HEK293 (cell line): ENCODE results near the gene PCNA.
A peak's percentile ranks its signal among the peaks of the same experiment; 100 is the strongest.

Source experiments
- CTCF ChIA-PET: fragments of 350-600 bp; formaldehyde crosslinking; extraction: SDS; loops from one replicate; lab custom pipeline; 2021; ENCODE audit warnings: antibody characterized with exemption; lab: Yijun Ruan, JAX
- POLR2A ChIA-PET: fragments of 300-600 bp; formaldehyde crosslinking; extraction: SDS; loops from one replicate; lab custom pipeline; 2020; ENCODE audit warnings: antibody characterized with exemption, inconsistent platforms; lab: Yijun Ruan, JAX
- H3K27ac ChIP-seq: fragments of 200-500 bp; sonication (Bioruptor generic); 2 replicates; pipeline ENCODE4 v1.5.1; 2014; ENCODE audit warnings: low read depth, low read length, control low read depth, inconsistent platforms; ENCODE audit errors: extremely low read depth
- H3K36me3 ChIP-seq, 2 experiments: fragments of 200-500 bp in 1 of 2; sonication (Bioruptor generic) in 1 of 2; 1 replicate in 1 of 2; 2 replicates in 1 of 2; pipeline ENCODE4 v1.5.1; 2014 to 2017; ENCODE audit warnings: inconsistent platforms in 2 of 2, low read length in 2 of 2; ENCODE audit not compliant: control insufficient read depth in 2 of 2, insufficient read depth in 1 of 2
- H3K4me1 ChIP-seq: fragments of 200-500 bp; sonication (Bioruptor generic); 2 replicates; pipeline ENCODE4 v1.5.1; 2014; ENCODE audit warnings: mild to moderate bottlenecking, low read length, inconsistent platforms; ENCODE audit not compliant: control insufficient read depth, insufficient read depth
- H3K4me3 ChIP-seq: 2 replicates; pipeline ENCODE4 v1.5.1; 2011; ENCODE audit warnings: low read depth, mild to moderate bottlenecking, control low read depth, low read length, moderate library complexity
- H3K9me3 ChIP-seq: fragments of 200-500 bp; sonication (Bioruptor generic); 2 replicates; pipeline ENCODE4 v1.5.1; 2014; ENCODE audit warnings: low read depth, low read length, inconsistent platforms; ENCODE audit not compliant: control insufficient read depth, insufficient read depth
- ATF2 ChIP-seq: fragments of 450-650 bp; formaldehyde crosslinking; IDR thresholded peaks from 2 replicates; pipeline ENCODE4 v1.5.1; 2016; ENCODE audit warnings: missing biosample characterization, missing genetic modification characterization, low read depth
- BCL11A ChIP-seq: fragments of 450-650 bp; formaldehyde crosslinking; IDR thresholded peaks from 2 replicates; pipeline ENCODE4 v1.5.1; 2016; ENCODE audit warnings: low read depth, missing biosample characterization, missing genetic modification characterization
- CTCF ChIP-seq: fragments of 450-650 bp; formaldehyde crosslinking; IDR thresholded peaks from 2 replicates; pipeline ENCODE4 v1.5.1; 2016; ENCODE audit warnings: missing biosample characterization, missing genetic modification characterization
- GFI1B ChIP-seq: fragments of 450-650 bp; formaldehyde crosslinking; IDR thresholded peaks from 2 replicates; pipeline ENCODE4 v1.5.1; 2016; ENCODE audit warnings: missing biosample characterization, missing genetic modification characterization
- GLI4 ChIP-seq: fragments of 450-650 bp; formaldehyde crosslinking; IDR thresholded peaks from 2 replicates; pipeline ENCODE4 v1.5.1; 2016; ENCODE audit warnings: missing biosample characterization, missing genetic modification characterization
- HOXA7 ChIP-seq: sonication (generic); formaldehyde crosslinking; IDR thresholded peaks from 2 replicates; pipeline ENCODE4 v1.8.1; 2022; ENCODE audit warnings: missing genetic modification reagents, borderline replicate concordance
- KLF10 ChIP-seq: fragments of 450-650 bp; IDR thresholded peaks from 2 replicates; pipeline ENCODE4 v1.5.1; 2018; ENCODE audit warnings: missing biosample characterization, mild to moderate bottlenecking, missing genetic modification characterization
- KLF8 ChIP-seq: fragments of 450-650 bp; formaldehyde crosslinking; IDR thresholded peaks from 2 replicates; pipeline ENCODE4 v1.5.1; 2016; ENCODE audit warnings: missing biosample characterization, missing genetic modification characterization
- MZF1 ChIP-seq: fragments of 450-650 bp; formaldehyde crosslinking; IDR thresholded peaks from 2 replicates; pipeline ENCODE4 v1.5.1; 2017; ENCODE audit warnings: missing biosample characterization, missing genetic modification characterization, borderline replicate concordance
- REPIN1 ChIP-seq: fragments of 450-650 bp; formaldehyde crosslinking; IDR thresholded peaks from 2 replicates; pipeline ENCODE4 v1.5.1; 2017; ENCODE audit warnings: missing biosample characterization, missing genetic modification characterization, low read depth
- SP2 ChIP-seq: fragments of 450-650 bp; formaldehyde crosslinking; IDR thresholded peaks from 2 replicates; pipeline ENCODE4 v1.5.1; 2016; ENCODE audit warnings: missing biosample characterization, missing genetic modification characterization
- ZFP3 ChIP-seq: fragments of 450-650 bp; formaldehyde crosslinking; IDR thresholded peaks from 2 replicates; pipeline ENCODE4 v1.5.1; 2016; ENCODE audit warnings: low read depth, missing biosample characterization, missing genetic modification characterization
- ZNF175 ChIP-seq: fragments of 450-650 bp; formaldehyde crosslinking; IDR thresholded peaks from 2 replicates; pipeline ENCODE4 v1.5.1; 2016; ENCODE audit warnings: missing biosample characterization, missing genetic modification characterization
- ZNF184 ChIP-seq: fragments of 450-650 bp; IDR thresholded peaks from 2 replicates; pipeline ENCODE4 v1.5.1; 2018; ENCODE audit warnings: missing biosample characterization, mild to moderate bottlenecking, missing genetic modification characterization
- ZNF2 ChIP-seq: fragments of 450-650 bp; formaldehyde crosslinking; IDR thresholded peaks from 2 replicates; pipeline ENCODE4 v1.5.1; 2016; ENCODE audit warnings: missing biosample characterization, missing genetic modification characterization
- ZNF280C ChIP-seq: fragments of 450-650 bp; formaldehyde crosslinking; IDR thresholded peaks from 2 replicates; pipeline ENCODE4 v1.5.1; 2016; ENCODE audit warnings: missing biosample characterization, missing genetic modification characterization
- ZNF354C ChIP-seq: fragments of 450-650 bp; formaldehyde crosslinking; IDR thresholded peaks from 2 replicates; pipeline ENCODE4 v1.5.1; 2016; ENCODE audit warnings: missing biosample characterization, missing genetic modification characterization, low read depth, borderline replicate concordance
- ZNF391 ChIP-seq: fragments of 450-650 bp; formaldehyde crosslinking; IDR thresholded peaks from 2 replicates; pipeline ENCODE4 v1.5.1; 2016; ENCODE audit warnings: low read depth, missing biosample characterization, missing genetic modification characterization, borderline replicate concordance
- ZNF394 ChIP-seq: fragments of 450-650 bp; formaldehyde crosslinking; IDR thresholded peaks from 2 replicates; pipeline ENCODE4 v1.5.1; 2016; ENCODE audit warnings: missing biosample characterization, missing genetic modification characterization, mild to moderate bottlenecking, moderate library complexity, borderline replicate concordance
- ZNF501 ChIP-seq: fragments of 450-650 bp; formaldehyde crosslinking; IDR thresholded peaks from 2 replicates; pipeline ENCODE4 v1.5.1; 2016; ENCODE audit warnings: missing biosample characterization, missing genetic modification characterization
- ZNF558 ChIP-seq: fragments of 450-650 bp; formaldehyde crosslinking; IDR thresholded peaks from 2 replicates; pipeline ENCODE4 v1.5.1; 2016; ENCODE audit warnings: missing biosample characterization, missing genetic modification characterization
- ZNF610 ChIP-seq: fragments of 450-650 bp; formaldehyde crosslinking; IDR thresholded peaks from 2 replicates; pipeline ENCODE4 v1.5.1; 2016; ENCODE audit warnings: missing biosample characterization, missing genetic modification characterization, borderline replicate concordance
- ZSCAN30 ChIP-seq: fragments of 450-650 bp; IDR thresholded peaks from 2 replicates; pipeline ENCODE4 v1.5.1; 2018; ENCODE audit warnings: missing biosample characterization, mild to moderate bottlenecking, missing genetic modification characterization, moderate library complexity
- ZXDB ChIP-seq: fragments of 450-650 bp; formaldehyde crosslinking; IDR thresholded peaks from 2 replicates; pipeline ENCODE4 v1.5.1; 2016; ENCODE audit warnings: missing biosample characterization, missing genetic modification characterization
- TF ChIP-seq, protein P1 (sequence below): fragments of 450-650 bp; formaldehyde crosslinking; optimal IDR thresholded peaks from 2 replicates; pipeline ENCODE3; 2016; ENCODE audit warnings: missing biosample characterization, mild to moderate bottlenecking, missing genetic modification characterization
- TF ChIP-seq, protein P2 (sequence below): fragments of 450-650 bp; formaldehyde crosslinking; IDR thresholded peaks from 2 replicates; pipeline ENCODE4 v1.5.1; 2017; ENCODE audit warnings: missing biosample characterization, missing genetic modification characterization
- TF ChIP-seq, protein P3 (sequence below): fragments of 450-650 bp; formaldehyde crosslinking; IDR thresholded peaks from 2 replicates; pipeline ENCODE4 v1.5.1; 2017; ENCODE audit warnings: missing biosample characterization, missing genetic modification characterization

Gene PCNA

DNA sequence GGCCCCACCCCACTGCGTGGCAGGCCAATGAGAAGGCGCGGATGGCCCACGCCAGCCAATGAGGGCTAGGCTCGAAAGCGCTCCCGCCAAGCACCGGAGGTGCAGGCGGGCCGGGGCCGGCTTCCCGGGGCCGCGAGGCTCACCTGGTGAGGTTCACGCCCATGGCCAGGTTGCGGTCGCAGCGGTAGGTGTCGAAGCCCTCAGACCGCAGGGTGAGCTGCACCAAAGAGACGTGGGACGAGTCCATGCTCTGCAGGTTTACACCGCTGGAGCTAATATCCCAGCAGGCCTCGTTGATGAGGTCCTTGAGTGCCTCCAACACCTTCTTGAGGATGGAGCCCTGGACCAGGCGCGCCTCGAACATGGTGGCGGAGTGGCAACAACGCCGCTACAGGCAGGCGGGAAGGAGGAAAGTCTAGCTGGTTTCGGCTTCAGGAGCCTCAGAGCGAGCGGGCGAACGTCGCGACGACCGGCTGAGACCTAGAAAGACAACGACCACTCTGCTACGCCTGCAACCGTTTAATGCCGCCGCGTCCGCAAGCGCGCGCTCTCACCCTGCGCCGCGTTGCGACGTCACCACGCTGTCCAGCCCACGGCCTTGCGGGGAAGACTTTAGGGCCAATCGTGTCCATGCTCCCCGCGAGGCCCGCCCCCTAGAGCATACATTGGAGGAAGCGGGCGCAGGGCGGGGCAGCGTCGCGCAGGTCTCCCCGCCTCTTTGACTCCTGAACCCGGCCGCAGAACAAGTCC is at the start of gene PCNA:
TSS of gene PCNA (minus strand) at position 524 of the 750 bp plus-strand sequence. CDS start at position 364, 160 bp downstream.
- H3K4me3 ChIP-seq: peak within 1 kb of the TSS; percentile 85
- peaks cover 9% of the 10 kb centered on the region; the same call in 1 of the 2 replicates for H3K4me1 ChIP-seq
- peak within 1 kb of the TSS; percentile 97 for H3K27ac ChIP-seq
- ChIA-PET POLR2A (interaction anchor here (0.6 to 2.7 kb wide), 12 partner anchors 8 to 530 kb away, joined by 3 to 11 read pairs (median 4); no protein-coding TSS in a partner anchor), CTCF (interaction anchor here (0.7 to 2.7 kb wide), 7 partner anchors 9 to 394 kb away, joined by 3 to 17 read pairs (median 4); no protein-coding TSS in a partner anchor)
- H3K9me3 ChIP-seq: no peaks in the 10 kb centered on the region
- H3K36me3 ChIP-seq: peaks cover 36 to 44% of the 10 kb centered on the region in 2 experiments
- peak; percentile 63; the same call in 1 of the 2 replicates for TF ChIP-seq ZNF394 (tag by site-specific recombination)
- TF ChIP-seq ZNF184: no peak
- TF ChIP-seq, protein P1, sequence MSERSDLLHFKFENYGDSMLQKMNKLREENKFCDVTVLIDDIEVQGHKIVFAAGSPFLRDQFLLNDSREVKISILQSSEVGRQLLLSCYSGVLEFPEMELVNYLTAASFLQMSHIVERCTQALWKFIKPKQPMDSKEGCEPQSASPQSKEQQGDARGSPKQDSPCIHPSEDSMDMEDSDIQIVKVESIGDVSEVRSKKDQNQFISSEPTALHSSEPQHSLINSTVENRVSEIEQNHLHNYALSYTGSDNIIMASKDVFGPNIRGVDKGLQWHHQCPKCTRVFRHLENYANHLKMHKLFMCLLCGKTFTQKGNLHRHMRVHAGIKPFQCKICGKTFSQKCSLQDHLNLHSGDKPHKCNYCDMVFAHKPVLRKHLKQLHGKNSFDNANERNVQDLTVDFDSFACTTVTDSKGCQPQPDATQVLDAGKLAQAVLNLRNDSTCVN (tag by site-specific recombination): peak; percentile 96
- no peak for TF ChIP-seq ZNF175 (tag by site-specific recombination)
- no peak for TF ChIP-seq ZNF354C (tag by site-specific recombination)
- peak; percentile 79; the same call in 1 of the 2 replicates for TF ChIP-seq BCL11A (tag by site-specific recombination)
- TF ChIP-seq ZNF558: no peak
- no peak for TF ChIP-seq ZFP3
- TF ChIP-seq REPIN1: peak; percentile 85; the same call in 1 of the 2 replicates
- TF ChIP-seq ZSCAN30 (tag by site-specific recombination): peak; percentile 34
- TF ChIP-seq ZNF391: peak; percentile 95
- TF ChIP-seq GLI4: peak; percentile 85; the same call in 1 of the 2 replicates
- TF ChIP-seq ZXDB (tag by site-specific recombination): peak; percentile 87
- TF ChIP-seq ZNF610 (tag by site-specific recombination): peak; percentile 70; the same call in 1 of the 2 replicates
- TF ChIP-seq MZF1 (tag by site-specific recombination): no peak
- peak; percentile 86 for TF ChIP-seq ZNF501
- no peak for TF ChIP-seq ZNF280C (tag by site-specific recombination)
- TF ChIP-seq, protein P2, sequence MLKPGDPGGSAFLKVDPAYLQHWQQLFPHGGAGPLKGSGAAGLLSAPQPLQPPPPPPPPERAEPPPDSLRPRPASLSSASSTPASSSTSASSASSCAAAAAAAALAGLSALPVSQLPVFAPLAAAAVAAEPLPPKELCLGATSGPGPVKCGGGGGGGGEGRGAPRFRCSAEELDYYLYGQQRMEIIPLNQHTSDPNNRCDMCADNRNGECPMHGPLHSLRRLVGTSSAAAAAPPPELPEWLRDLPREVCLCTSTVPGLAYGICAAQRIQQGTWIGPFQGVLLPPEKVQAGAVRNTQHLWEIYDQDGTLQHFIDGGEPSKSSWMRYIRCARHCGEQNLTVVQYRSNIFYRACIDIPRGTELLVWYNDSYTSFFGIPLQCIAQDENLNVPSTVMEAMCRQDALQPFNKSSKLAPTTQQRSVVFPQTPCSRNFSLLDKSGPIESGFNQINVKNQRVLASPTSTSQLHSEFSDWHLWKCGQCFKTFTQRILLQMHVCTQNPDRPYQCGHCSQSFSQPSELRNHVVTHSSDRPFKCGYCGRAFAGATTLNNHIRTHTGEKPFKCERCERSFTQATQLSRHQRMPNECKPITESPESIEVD (tag by site-specific recombination): no peak
- TF ChIP-seq HOXA7 (CRISPR knock-in tag): peak; percentile 4; the same call in 1 of the 2 replicates
- TF ChIP-seq GFI1B (tag by site-specific recombination): peak; percentile 70; the same call in 1 of the 2 replicates
- TF ChIP-seq ZNF2 (tag by site-specific recombination): peak; percentile 93
- TF ChIP-seq ATF2 (tag by site-specific recombination): peak; percentile 6; the same call in 1 of the 2 replicates
- peak; percentile 73 for TF ChIP-seq CTCF (tag by site-specific recombination)
- TF ChIP-seq KLF8: peak; percentile 71; the same call in 1 of the 2 replicates
- peak; percentile 98 for TF ChIP-seq SP2
- 0 out of 2 replicates have a peak, but pooled peaks have one; percentile 52 for TF ChIP-seq KLF10 (tag by site-specific recombination)
- TF ChIP-seq, protein P3, sequence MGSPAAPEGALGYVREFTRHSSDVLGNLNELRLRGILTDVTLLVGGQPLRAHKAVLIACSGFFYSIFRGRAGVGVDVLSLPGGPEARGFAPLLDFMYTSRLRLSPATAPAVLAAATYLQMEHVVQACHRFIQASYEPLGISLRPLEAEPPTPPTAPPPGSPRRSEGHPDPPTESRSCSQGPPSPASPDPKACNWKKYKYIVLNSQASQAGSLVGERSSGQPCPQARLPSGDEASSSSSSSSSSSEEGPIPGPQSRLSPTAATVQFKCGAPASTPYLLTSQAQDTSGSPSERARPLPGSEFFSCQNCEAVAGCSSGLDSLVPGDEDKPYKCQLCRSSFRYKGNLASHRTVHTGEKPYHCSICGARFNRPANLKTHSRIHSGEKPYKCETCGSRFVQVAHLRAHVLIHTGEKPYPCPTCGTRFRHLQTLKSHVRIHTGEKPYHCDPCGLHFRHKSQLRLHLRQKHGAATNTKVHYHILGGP (tag by site-specific recombination): no peak
